MM.1S (cell line): Measurements from ENCODE around the gene SETBP1.

ENCODE experiments used
- DNase-seq: peaks from one replicate; pipeline ENCODE4 v3.0.0-alpha.2; 2015
- H2AFZ ChIP-seq: fragments of 300-600 bp; sonication (generic); 2 replicates; pipeline ENCODE4 v1.6.0; 2016; ENCODE audit warnings: antibody characterized with exemption, low read length
- H3F3A ChIP-seq: fragments of 300-600 bp; sonication (generic); 2 replicates; pipeline ENCODE4 v1.6.1; 2016; ENCODE audit warnings: mild to moderate bottlenecking, antibody characterized with exemption, low read length, moderate library complexity, mixed read lengths; ENCODE audit not compliant: insufficient read depth
- H3K27ac ChIP-seq: fragments of 300-600 bp; sonication (generic); 2 replicates; pipeline ENCODE4 v1.5.1; 2016; ENCODE audit warnings: mild to moderate bottlenecking, low read length
- H3K27me3 ChIP-seq: fragments of 300-600 bp; sonication (generic); replicated peaks from 2 replicates; pipeline ENCODE4 v1.6.0; 2016; ENCODE audit warnings: low read length; ENCODE audit not compliant: insufficient read depth
- H3K36me3 ChIP-seq: fragments of 300-600 bp; sonication (generic); replicated peaks from 2 replicates; pipeline ENCODE4 v1.6.1; 2016; ENCODE audit warnings: mild to moderate bottlenecking, low read length, mixed read lengths; ENCODE audit not compliant: insufficient read depth
- H3K4me1 ChIP-seq: fragments of 300-600 bp; sonication (generic); 2 replicates; pipeline ENCODE4 v1.6.1; 2016; ENCODE audit warnings: low read length, mixed read lengths
- H3K4me2 ChIP-seq: fragments of 300-600 bp; sonication (generic); 2 replicates; pipeline ENCODE4 v1.6.0; 2016; ENCODE audit warnings: low read depth, low read length
- H3K4me3 ChIP-seq: fragments of 300-600 bp; sonication (generic); 2 replicates; pipeline ENCODE4 v1.5.1; 2016; ENCODE audit warnings: low read length, mixed read lengths
- H3K79me2 ChIP-seq: fragments of 300-600 bp; sonication (generic); 2 replicates; pipeline ENCODE4 v1.6.1; 2016; ENCODE audit warnings: mixed run types, low read length, mixed read lengths
- H3K9ac ChIP-seq: fragments of 300-600 bp; sonication (generic); 2 replicates; pipeline ENCODE4 v1.6.1; 2016; ENCODE audit warnings: low read length, mixed read lengths
- H3K9me2 ChIP-seq: fragments of 300-600 bp; sonication (generic); replicated peaks from 2 replicates; pipeline ENCODE4 v1.6.1; 2016; ENCODE audit warnings: mild to moderate bottlenecking, low read length, mixed read lengths; ENCODE audit not compliant: insufficient read depth
- H3K9me3 ChIP-seq: fragments of 300-600 bp; sonication (generic); replicated peaks from 2 replicates; pipeline ENCODE4 v1.6.1; 2016; ENCODE audit warnings: mild to moderate bottlenecking, low read length, mixed read lengths; ENCODE audit not compliant: insufficient read depth
- H4K20me1 ChIP-seq: fragments of 300-600 bp; sonication (generic); 2 replicates; pipeline ENCODE4 v1.6.1; 2016; ENCODE audit warnings: mild to moderate bottlenecking, low read length, moderate library complexity, mixed read lengths; ENCODE audit not compliant: insufficient read depth
- EZH2 ChIP-seq: fragments of 300-600 bp; sonication (generic); optimal IDR thresholded peaks from 2 replicates; pipeline ENCODE3; 2017; ENCODE audit warnings: low read depth, mild to moderate bottlenecking, antibody characterized with exemption, low read length, mixed read lengths
- EZH2phosphoT487 ChIP-seq: fragments of 300-600 bp; sonication (generic); IDR thresholded peaks from 2 replicates; pipeline ENCODE4 v1.6.1; 2018; ENCODE audit warnings: antibody characterized with exemption, low read length
- TF ChIP-seq, protein P1 (sequence below): fragments of 300-600 bp; sonication (generic); IDR thresholded peaks from 2 replicates; pipeline ENCODE4 v1.5.1; 2016; ENCODE audit warnings: antibody characterized with exemption, low read length, mixed read lengths

The SETBP1 gene

DNA sequence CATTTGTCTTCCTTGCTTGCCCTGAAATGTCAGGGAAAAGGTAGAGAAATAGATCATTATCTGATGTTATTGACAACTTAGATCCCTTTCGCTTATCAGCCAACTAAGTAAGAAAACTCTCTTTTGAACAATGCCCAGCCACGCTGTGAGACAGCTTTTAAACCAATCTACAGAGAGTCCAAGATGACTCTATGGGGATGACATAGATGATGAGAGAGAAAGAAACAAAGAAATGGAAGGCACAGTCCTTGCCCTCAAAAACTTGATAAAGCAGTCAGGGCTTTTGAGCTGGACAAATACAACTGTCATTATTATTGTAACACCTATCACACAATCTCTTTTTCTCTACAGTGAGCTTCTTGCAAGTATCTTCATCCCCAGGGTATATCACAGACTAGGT is 222.6 kb downstream of the SETBP1 start:
- H3K9me2 ChIP-seq: no peaks in the 10 kb centered on the region
- H3K4me1 ChIP-seq: peaks cover 38% of the 10 kb centered on the region
- H3K27me3 ChIP-seq: no peaks in the 10 kb centered on the region
- no peaks in the 10 kb centered on the region for H4K20me1 ChIP-seq
- no peak overlapping the region for H3K4me3 ChIP-seq
- peaks cover 2% of the 10 kb centered on the region for H3F3A ChIP-seq
- no peaks in the 10 kb centered on the region for H3K9me3 ChIP-seq
- TF ChIP-seq, protein P1, sequence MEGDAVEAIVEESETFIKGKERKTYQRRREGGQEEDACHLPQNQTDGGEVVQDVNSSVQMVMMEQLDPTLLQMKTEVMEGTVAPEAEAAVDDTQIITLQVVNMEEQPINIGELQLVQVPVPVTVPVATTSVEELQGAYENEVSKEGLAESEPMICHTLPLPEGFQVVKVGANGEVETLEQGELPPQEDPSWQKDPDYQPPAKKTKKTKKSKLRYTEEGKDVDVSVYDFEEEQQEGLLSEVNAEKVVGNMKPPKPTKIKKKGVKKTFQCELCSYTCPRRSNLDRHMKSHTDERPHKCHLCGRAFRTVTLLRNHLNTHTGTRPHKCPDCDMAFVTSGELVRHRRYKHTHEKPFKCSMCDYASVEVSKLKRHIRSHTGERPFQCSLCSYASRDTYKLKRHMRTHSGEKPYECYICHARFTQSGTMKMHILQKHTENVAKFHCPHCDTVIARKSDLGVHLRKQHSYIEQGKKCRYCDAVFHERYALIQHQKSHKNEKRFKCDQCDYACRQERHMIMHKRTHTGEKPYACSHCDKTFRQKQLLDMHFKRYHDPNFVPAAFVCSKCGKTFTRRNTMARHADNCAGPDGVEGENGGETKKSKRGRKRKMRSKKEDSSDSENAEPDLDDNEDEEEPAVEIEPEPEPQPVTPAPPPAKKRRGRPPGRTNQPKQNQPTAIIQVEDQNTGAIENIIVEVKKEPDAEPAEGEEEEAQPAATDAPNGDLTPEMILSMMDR: no peak
- no peak for TF ChIP-seq EZH2
- H3K27ac ChIP-seq: no peak overlapping the region
- peaks cover 65% of the 10 kb centered on the region for H3K79me2 ChIP-seq
- H3K36me3 ChIP-seq: no peaks in the 10 kb centered on the region
- H3K4me2 ChIP-seq: no peak overlapping the region
- H2AFZ ChIP-seq: no peak overlapping the region
- no peak overlapping the region for H3K9ac ChIP-seq
- no peak for DNase-seq

DNA sequence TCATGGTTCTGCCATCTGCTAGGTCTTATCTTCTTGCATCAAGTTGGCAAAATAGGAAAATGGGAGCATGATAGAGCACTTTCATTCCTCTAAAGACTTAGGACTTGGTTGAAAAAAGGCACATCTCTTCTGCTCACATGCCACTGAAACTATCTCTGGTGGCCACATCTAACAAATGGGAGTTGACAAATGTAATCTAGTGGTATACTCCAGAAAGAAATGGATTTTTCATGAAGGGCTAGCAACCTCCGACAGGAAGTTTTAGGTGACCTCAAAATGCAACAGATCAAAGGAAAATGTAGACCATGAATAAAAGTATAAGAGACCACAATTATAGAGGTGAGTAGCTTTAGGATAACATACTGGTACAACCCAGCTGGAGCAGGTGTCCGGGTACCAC is 224.1 kb downstream of the SETBP1 start:
- Histone ChIP-seq H3K36me3 (no peaks in the 10 kb centered on the region), H2AFZ (no peak overlapping the region), H3K9me3 (no peaks in the 10 kb centered on the region), H3K79me2 (peaks cover 55% of the 10 kb centered on the region), H3K4me1 (peaks cover 49% of the 10 kb centered on the region), H3K4me3 (no peak overlapping the region), H3F3A (peaks cover 17% of the 10 kb centered on the region), H4K20me1 (no peaks in the 10 kb centered on the region), H3K9me2 (no peaks in the 10 kb centered on the region), H3K27me3 (no peaks in the 10 kb centered on the region), H3K4me2 (no peak overlapping the region), H3K27ac (peak overlapping the region; percentile 24; the same call in 1 of the 2 replicates), H3K9ac (no peak overlapping the region)
- DNase-seq: no peak
- no peak for TF ChIP-seq EZH2phosphoT487
- TF ChIP-seq, protein P1: no peak
- TF ChIP-seq EZH2: no peak

DNA sequence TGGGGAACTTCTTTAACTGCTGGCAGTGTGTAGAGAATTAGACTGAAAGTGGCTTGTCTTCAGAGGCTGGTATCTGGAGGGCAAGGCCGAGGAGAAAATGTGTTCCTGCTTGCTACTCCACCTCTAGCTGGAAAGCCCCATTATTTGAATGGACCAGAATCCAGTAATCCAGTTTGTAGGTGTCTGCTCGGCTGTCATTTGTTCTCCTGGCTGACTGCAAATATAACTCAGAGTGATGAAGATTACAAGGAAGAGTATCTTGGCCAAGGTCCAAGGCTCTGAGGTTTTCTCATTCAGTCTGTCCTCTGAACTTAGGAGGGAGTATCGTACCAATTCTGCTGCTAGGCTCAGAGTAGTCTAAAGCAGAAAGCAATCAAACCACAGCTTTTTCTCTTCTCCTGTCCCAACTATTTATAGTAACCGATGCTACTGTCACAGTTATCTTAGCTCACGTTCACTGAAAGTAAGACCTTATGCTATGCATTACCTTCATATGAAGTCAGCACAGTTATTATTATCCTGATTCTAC is 228.6 kb downstream of the SETBP1 start:
- Histone ChIP-seq H3K4me2 (peak overlapping the region; percentile 71), H3K9me3 (no peaks in the 10 kb centered on the region), H3K36me3 (no peaks in the 10 kb centered on the region), H3K4me1 (peaks cover 90% of the 10 kb centered on the region), H3K27ac (peak overlapping the region; percentile 93), H3K4me3 (peak overlapping the region; percentile 39), H3K27me3 (no peaks in the 10 kb centered on the region), H3F3A (peaks cover 33% of the 10 kb centered on the region), H4K20me1 (no peaks in the 10 kb centered on the region), H2AFZ (no peak overlapping the region), H3K9me2 (no peaks in the 10 kb centered on the region), H3K79me2 (peaks cover 78% of the 10 kb centered on the region), H3K9ac (peak overlapping the region; percentile 76)
- peak; percentile 93 for DNase-seq
- no peak for TF ChIP-seq EZH2
- TF ChIP-seq EZH2phosphoT487: no peak
- TF ChIP-seq, protein P1: no peak
